Endothelial cell of umbilical vein (primary cell): ENCODE data around the gene GNAQ.

Experiments
- CTCF ChIP-seq, 2 donors: IDR thresholded peaks; 1 replicate in 1 of 2; 2 replicates in 1 of 2; pipeline ENCODE4 v1.5.1; 2011; ENCODE audit warnings: low read length in 2 of 2, mild to moderate bottlenecking in 2 of 2, moderate library complexity in 2 of 2, control low read depth in 1 of 2, inconsistent platforms in 1 of 2, low read depth in 1 of 2; ENCODE audit not compliant: insufficient read depth in 1 of 2; ENCODE audit errors: extremely low read depth in 1 of 2
- EZH2 ChIP-seq: IDR thresholded peaks from 2 replicates; pipeline ENCODE4 v1.6.1; 2012; ENCODE audit warnings: borderline replicate concordance, low read depth, mild to moderate bottlenecking, moderate library complexity, low read length, inconsistent platforms; ENCODE audit not compliant: severe bottlenecking
- FOS ChIP-seq: IDR thresholded peaks from 2 replicates; pipeline ENCODE4 v1.6.1; 2011; ENCODE audit warnings: mild to moderate bottlenecking, low read length, moderate library complexity, borderline replicate concordance; ENCODE audit not compliant: insufficient read depth
- JUN ChIP-seq: IDR thresholded peaks from 2 replicates; pipeline ENCODE4 v1.6.1; 2011; ENCODE audit warnings: borderline replicate concordance, low read depth; ENCODE audit not compliant: insufficient read length, insufficient read depth
- MAX ChIP-seq: IDR thresholded peaks from 2 replicates; pipeline ENCODE4 v1.6.1; 2011; ENCODE audit not compliant: insufficient read depth, insufficient read length
- MYC ChIP-seq: IDR thresholded peaks from one replicate; pipeline ENCODE4 v1.6.1; 2011; ENCODE audit warnings: mild to moderate bottlenecking, low read depth, low read length
- POLR2A ChIP-seq: IDR thresholded peaks from 2 replicates; pipeline ENCODE4 v1.6.1; 2012; ENCODE audit warnings: low read depth, mild to moderate bottlenecking, control low read depth, low read length
- POLR2AphosphoS5 ChIP-seq: IDR thresholded peaks from 2 replicates; pipeline ENCODE4 v1.6.1; 2012; ENCODE audit warnings: low read depth, mild to moderate bottlenecking, control low read depth, low read length, moderate library complexity; ENCODE audit not compliant: insufficient read depth

- no peak for TF ChIP-seq CTCF (IDR thresholded peaks at IDR 0.05; ENCODE audit: extremely low read depth in 1 of 2, insufficient read depth in 1 of 2, low read depth in 1 of 2, low read length in 2 of 2)
- no peak for TF ChIP-seq MAX
- TF ChIP-seq POLR2AphosphoS5, result no peak
- no peak for TF ChIP-seq MYC
- no peak for TF ChIP-seq EZH2
- no peak for TF ChIP-seq FOS
- no peak for TF ChIP-seq POLR2A
- no peak for TF ChIP-seq JUN
These were observed 146.4 kb downstream of the GNAQ start for GRCh38 chr9:77885104-77885672.
